IMR-90 (cell line): ENCODE results near the gene LAMA4.

Experiments
- CEBPB ChIP-seq: IDR thresholded peaks from 2 replicates; pipeline ENCODE4 v1.6.1; 2012; ENCODE audit warnings: low read depth, low read length, improper control_type of control experiment
- CHD1 ChIP-seq: IDR thresholded peaks from 2 replicates; pipeline ENCODE4 v1.6.1; 2012; ENCODE audit warnings: low read depth, low read length, improper control_type of control experiment
- CTCF ChIP-seq: conservative IDR thresholded peaks from 2 replicates; pipeline ENCODE4 v1.5.1; 2012; ENCODE audit warnings: mild to moderate bottlenecking, low read depth, low read length, improper control_type of control experiment
- FOS ChIP-seq: fragments of 150-350 bp; IDR thresholded peaks from 2 replicates; pipeline ENCODE4 v1.6.1; 2016; ENCODE audit warnings: low read depth, low read length
- MAZ ChIP-seq: IDR thresholded peaks from 2 replicates; pipeline ENCODE4 v1.6.1; 2012; ENCODE audit warnings: low read depth, mild to moderate bottlenecking, low read length, improper control_type of control experiment, moderate library complexity, borderline replicate concordance
- MXI1 ChIP-seq: IDR thresholded peaks from 2 replicates; pipeline ENCODE4 v1.6.1; 2012; ENCODE audit warnings: low read depth, mild to moderate bottlenecking, low read length, moderate library complexity, borderline replicate concordance
- POLR2A ChIP-seq: IDR thresholded peaks from 2 replicates; pipeline ENCODE4 v1.6.1; 2012; ENCODE audit warnings: mild to moderate bottlenecking, low read depth, low read length
- RAD21 ChIP-seq: IDR thresholded peaks from 2 replicates; pipeline ENCODE4 v1.6.1; 2012; ENCODE audit warnings: low read length, improper control_type of control experiment
- RCOR1 ChIP-seq: IDR thresholded peaks from 2 replicates; pipeline ENCODE4 v1.6.1; 2012; ENCODE audit warnings: mild to moderate bottlenecking, low read length, improper control_type of control experiment; ENCODE audit not compliant: insufficient replicate concordance
- RFX5 ChIP-seq: IDR thresholded peaks from 2 replicates; pipeline ENCODE4 v1.8.0; 2012; ENCODE audit warnings: low read depth, mild to moderate bottlenecking, low read length, moderate library complexity
- USF2 ChIP-seq: fragments of 150-350 bp; IDR thresholded peaks from 2 replicates; pipeline ENCODE4 v1.6.1; 2017; ENCODE audit warnings: mild to moderate bottlenecking, antibody characterized with exemption, low read length, low read depth

- TF ChIP-seq POLR2A (no peak), CTCF (no peak), RAD21 (no peak), CEBPB (no peak), USF2 (no peak), FOS (no peak), MAZ (no peak), RCOR1 (no peak), MXI1 (no peak), RFX5 (no peak), CHD1 (no peak)
Observed at GRCh38 chr6:112221561-112221960, 32.8 kb downstream of the LAMA4 start.
